22Rv1 (cell line): ENCODE data around the gene CDK5.

Experiments
- ZFX ChIP-seq: fragments of 450-650 bp; IDR thresholded peaks from 2 replicates; pipeline ENCODE4 v1.6.1; 2017; ENCODE audit warnings: antibody characterized with exemption, borderline replicate concordance
- TF ChIP-seq, protein P1 (sequence below): fragments of 450-650 bp; IDR thresholded peaks from 2 replicates; pipeline ENCODE4 v1.5.1; 2017; ENCODE audit warnings: mild to moderate bottlenecking

DNA sequence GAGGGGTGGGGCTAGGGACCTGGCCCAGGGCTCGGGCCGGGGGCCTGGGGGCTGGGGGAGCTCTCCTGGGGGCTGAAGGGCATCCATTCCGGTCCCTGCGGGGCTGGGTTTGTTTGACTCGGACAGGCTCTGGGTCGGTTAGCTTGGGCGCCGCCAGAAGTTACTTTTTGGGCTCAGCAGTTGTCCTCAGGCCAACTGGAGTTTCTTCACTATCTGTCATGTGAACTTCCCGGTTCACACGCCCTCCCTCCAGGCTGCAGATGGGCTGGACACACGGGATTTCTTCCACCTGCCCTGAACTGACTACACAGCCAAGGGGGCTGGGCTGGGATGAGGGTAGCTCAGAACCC, 5.5 kb upstream of the CDK5 start:
- TF ChIP-seq, protein P1, sequence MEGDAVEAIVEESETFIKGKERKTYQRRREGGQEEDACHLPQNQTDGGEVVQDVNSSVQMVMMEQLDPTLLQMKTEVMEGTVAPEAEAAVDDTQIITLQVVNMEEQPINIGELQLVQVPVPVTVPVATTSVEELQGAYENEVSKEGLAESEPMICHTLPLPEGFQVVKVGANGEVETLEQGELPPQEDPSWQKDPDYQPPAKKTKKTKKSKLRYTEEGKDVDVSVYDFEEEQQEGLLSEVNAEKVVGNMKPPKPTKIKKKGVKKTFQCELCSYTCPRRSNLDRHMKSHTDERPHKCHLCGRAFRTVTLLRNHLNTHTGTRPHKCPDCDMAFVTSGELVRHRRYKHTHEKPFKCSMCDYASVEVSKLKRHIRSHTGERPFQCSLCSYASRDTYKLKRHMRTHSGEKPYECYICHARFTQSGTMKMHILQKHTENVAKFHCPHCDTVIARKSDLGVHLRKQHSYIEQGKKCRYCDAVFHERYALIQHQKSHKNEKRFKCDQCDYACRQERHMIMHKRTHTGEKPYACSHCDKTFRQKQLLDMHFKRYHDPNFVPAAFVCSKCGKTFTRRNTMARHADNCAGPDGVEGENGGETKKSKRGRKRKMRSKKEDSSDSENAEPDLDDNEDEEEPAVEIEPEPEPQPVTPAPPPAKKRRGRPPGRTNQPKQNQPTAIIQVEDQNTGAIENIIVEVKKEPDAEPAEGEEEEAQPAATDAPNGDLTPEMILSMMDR: no peak
- no peak for TF ChIP-seq ZFX
